GM23338 (cell line): ENCODE data around the gene SMCO2. TPM values are rescaled to one million over a fixed set of nuclear protein-coding genes. Genes with fewer than 3 reads are reported as not detected.

Experiments
- ATAC-seq: fragments of 200-7000 bp; cut with Tn5 transposase; 3 replicates; pipeline ENCODE4 v1.9.1; 2020
- DNase-seq: peaks from one replicate; pipeline ENCODE4 v3.0.0-alpha.2; 2015; ENCODE audit warnings: low spot score
- H2AFZ ChIP-seq: fragments of 200-600 bp; sonication (generic); 2 replicates; pipeline ENCODE4 v1.8.0; 2016; ENCODE audit warnings: antibody characterized with exemption, mild to moderate bottlenecking, moderate library complexity
- H3F3A ChIP-seq: fragments of 200-600 bp; sonication (generic); replicated peaks from 2 replicates; pipeline ENCODE4 v1.8.0; 2017; ENCODE audit warnings: antibody characterized with exemption, mixed run types, low read depth
- H3K27ac ChIP-seq: fragments of 200-600 bp; sonication (generic); 2 replicates; pipeline ENCODE4 v1.6.1; 2016; ENCODE audit warnings: low read depth
- H3K27me3 ChIP-seq: fragments of 200-600 bp; sonication (generic); 2 replicates; pipeline ENCODE4 v1.8.0; 2016; ENCODE audit warnings: mild to moderate bottlenecking, mixed run types, moderate library complexity; ENCODE audit not compliant: insufficient read depth
- H3K36me3 ChIP-seq: fragments of 200-600 bp; sonication (generic); 2 replicates; pipeline ENCODE4 v1.8.0; 2016; ENCODE audit warnings: mild to moderate bottlenecking; ENCODE audit not compliant: insufficient read depth
- H3K4me1 ChIP-seq: fragments of 200-600 bp; sonication (generic); 2 replicates; pipeline ENCODE4 v1.8.0; 2016; ENCODE audit warnings: mild to moderate bottlenecking, moderate library complexity; ENCODE audit not compliant: insufficient read depth
- H3K4me2 ChIP-seq: fragments of 200-600 bp; sonication (generic); 2 replicates; pipeline ENCODE4 v1.7.1; 2017; ENCODE audit warnings: mixed run types
- H3K4me3 ChIP-seq: fragments of 200-600 bp; sonication (generic); 2 replicates; pipeline ENCODE4 v1.6.1; 2016; ENCODE audit warnings: mixed run types
- H3K79me2 ChIP-seq: fragments of 200-600 bp; sonication (generic); replicated peaks from 2 replicates; pipeline ENCODE4 v1.8.0; 2017; ENCODE audit warnings: mild to moderate bottlenecking; ENCODE audit not compliant: insufficient read depth
- H3K9me2 ChIP-seq: fragments of 200-600 bp; sonication (generic); 2 replicates; pipeline ENCODE4 v1.8.0; 2017; ENCODE audit not compliant: insufficient read depth
- H4K20me1 ChIP-seq: fragments of 200-600 bp; sonication (generic); replicated peaks from 2 replicates; pipeline ENCODE4 v1.8.0; 2017; ENCODE audit warnings: mild to moderate bottlenecking; ENCODE audit not compliant: insufficient read depth
- H3K27ac Mint-ChIP-seq: 2 replicates; pipeline ENCODE4 v1.8.0; 2020; ENCODE audit warnings: inconsistent platforms, mild to moderate bottlenecking, moderate library complexity, mixed read lengths
- H3K27me3 Mint-ChIP-seq: 3 replicates; pipeline ENCODE4 v1.8.0; 2022; ENCODE audit warnings: low read depth, mild to moderate bottlenecking, moderate library complexity, mixed read lengths, inconsistent platforms; ENCODE audit not compliant: insufficient read depth, poor library complexity
- H3K36me3 Mint-ChIP-seq: 3 replicates; pipeline ENCODE4 v1.8.0; 2021; ENCODE audit warnings: low read depth, mild to moderate bottlenecking, inconsistent platforms, moderate library complexity, mixed read lengths
- H3K4me1 Mint-ChIP-seq: 3 replicates; pipeline ENCODE4 v1.8.0; 2020; ENCODE audit warnings: mild to moderate bottlenecking, inconsistent platforms, mixed read lengths
- H3K4me3 Mint-ChIP-seq: 3 replicates; pipeline ENCODE4 v1.8.0; 2021; ENCODE audit warnings: moderate library complexity, mild to moderate bottlenecking, inconsistent platforms, mixed read lengths
- H3K9me3 Mint-ChIP-seq: 3 replicates; pipeline ENCODE4 v1.8.0; 2020; ENCODE audit warnings: moderate library complexity, mild to moderate bottlenecking, inconsistent platforms, mixed read lengths
- CREB1 ChIP-seq: fragments of 250-450 bp; sonication (Bioruptor Pico); IDR thresholded peaks from 2 replicates; pipeline ENCODE4 v1.5.0; 2020; ENCODE audit warnings: low read depth, mild to moderate bottlenecking, moderate library complexity
- CTCF ChIP-seq, 2 experiments: fragments of 200-600 bp in 1 of 2; sonication (generic) in 1 of 2; conservative IDR thresholded peaks; 2 replicates each; pipeline versions ENCODE4 v1.5.1 to v1.6.1; 2016 to 2017; ENCODE audit warnings: antibody characterized with exemption in 2 of 2, low read depth in 2 of 2, mild to moderate bottlenecking in 2 of 2, moderate library complexity in 1 of 2
- ETS1 ChIP-seq: IDR thresholded peaks from 2 replicates; pipeline ENCODE4 v1.6.1; 2016; ENCODE audit warnings: antibody characterized with exemption
- EZH2phosphoT487 ChIP-seq: fragments of 200-600 bp; sonication (generic); IDR thresholded peaks from one replicate; pipeline ENCODE4 v1.8.1; 2018; ENCODE audit warnings: antibody characterized with exemption; ENCODE audit not compliant: unreplicated experiment
- REST ChIP-seq: IDR thresholded peaks from one replicate; pipeline ENCODE4 v1.6.1; 2018; ENCODE audit warnings: antibody characterized with exemption; ENCODE audit not compliant: unreplicated experiment
- STAT1 ChIP-seq: IDR thresholded peaks from one replicate; pipeline ENCODE4 v1.6.1; 2016; ENCODE audit warnings: antibody characterized with exemption; ENCODE audit not compliant: unreplicated experiment
- ZNF114 ChIP-seq: fragments of 250-450 bp; sonication (Bioruptor Pico); IDR thresholded peaks from 2 replicates; pipeline ENCODE4 v1.5.0; 2020; ENCODE audit warnings: mild to moderate bottlenecking, moderate library complexity
- ZNF331 ChIP-seq: fragments of 250-450 bp; sonication (Bioruptor Pico); IDR thresholded peaks from 2 replicates; pipeline ENCODE4 v1.5.0; 2020; ENCODE audit warnings: low read depth, mild to moderate bottlenecking, moderate library complexity
- ZNF462 ChIP-seq: fragments of 250-450 bp; sonication (Bioruptor Pico); IDR thresholded peaks from 2 replicates; pipeline ENCODE4 v1.5.0; 2020; ENCODE audit warnings: mild to moderate bottlenecking, moderate library complexity
- polyA plus RNA-seq: library from polyadenylated mRNA; unstranded; fragments of >200 nt; fragmentation: Nextera tagmentation; extraction: Ambion mirVana; gene quantifications from 2 replicates; pipeline ENCODE4 v1.2.1, GENCODE V29; 2016
- total RNA-seq: library from RNA; depleted of rRNA; stranded (reverse); fragments of >200 nt; shearing (Covaris generic); gene quantifications from 2 replicates; pipeline ENCODE4 v1.2.3, GENCODE V29; 2014

The SMCO2 gene
- total and polyA plus RNA-seq, 2 experiments from 2014 or later, result 0.86 TPM; not detected in 1

- H3K4me1 Mint-ChIP-seq, result no peaks in the 10 kb centered on the region
- Histone ChIP-seq H3K79me2 (no peaks in the 10 kb centered on the region), H3F3A (no peaks in the 10 kb centered on the region), H2AFZ (no peak overlapping the region), H3K36me3 (peaks cover 15% of the 10 kb centered on the region), H4K20me1 (no peaks in the 10 kb centered on the region), H3K4me2 (no peak overlapping the region), H3K4me1 (no peaks in the 10 kb centered on the region), H3K9me2 (no peaks in the 10 kb centered on the region), H3K4me3 (no peak overlapping the region), H3K27ac (no peak overlapping the region), H3K27me3 (no peaks in the 10 kb centered on the region)
- H3K4me3 Mint-ChIP-seq, result no peak overlapping the region
- TF ChIP-seq STAT1 (no peak), ZNF331 (CRISPR knock-in tag) (no peak), ZNF114 (no peak)
- peaks cover 43% of the 10 kb centered on the region for H3K36me3 Mint-ChIP-seq
- peaks cover 27% of the 10 kb centered on the region for H3K9me3 Mint-ChIP-seq
- ATAC-seq (no peak), DNase-seq (no peak)
- H3K27me3 Mint-ChIP-seq, result no peaks in the 10 kb centered on the region
- no peak overlapping the region for H3K27ac Mint-ChIP-seq
Measured at GRCh38 chr12:27400856-27401354, 45.6 kb upstream of the SMCO2 start.

- H3K9me2 ChIP-seq, result no peaks in the 10 kb centered on the region
- no peak overlapping the region for H3K4me3 ChIP-seq
- Mint-ChIP-seq H3K27me3 (peaks cover 2% of the 10 kb centered on the region), H3K4me3 (no peak overlapping the region), H3K9me3 (peaks cover 12% of the 10 kb centered on the region; the same call in 2 of the 3 replicates), H3K36me3 (peaks cover 9% of the 10 kb centered on the region), H3K27ac (no peak overlapping the region), H3K4me1 (no peaks in the 10 kb centered on the region)
- no peaks in the 10 kb centered on the region for H3F3A ChIP-seq
- no peaks in the 10 kb centered on the region for H3K79me2 ChIP-seq
- H2AFZ ChIP-seq, result no peak overlapping the region
- no peaks in the 10 kb centered on the region for H3K4me1 ChIP-seq
- ATAC-seq (no peak), DNase-seq (no peak)
- no peaks in the 10 kb centered on the region for H3K36me3 ChIP-seq
- no peaks in the 10 kb centered on the region for H4K20me1 ChIP-seq
- no peak overlapping the region for H3K4me2 ChIP-seq
- no peak overlapping the region for H3K27ac ChIP-seq
- H3K27me3 ChIP-seq, result no peaks in the 10 kb centered on the region
- no peak for TF ChIP-seq CREB1 (CRISPR knock-in tag)
- no peak for TF ChIP-seq STAT1
- no peak for TF ChIP-seq ETS1
- no peak for TF ChIP-seq ZNF331 (CRISPR knock-in tag)
- TF ChIP-seq EZH2phosphoT487, result no peak
- TF ChIP-seq CTCF (conservative IDR thresholded peaks at IDR 0.05; ENCODE audit: low read depth in 2 of 2), result no peak
- TF ChIP-seq ZNF462 (CRISPR knock-in tag), result no peak
- no peak for TF ChIP-seq REST
- TF ChIP-seq ZNF114, result no peak
Measured at GRCh38 chr12:27412047-27412446, 34.5 kb upstream of the SMCO2 start.
